Measurements from ENCODE around the gene PARK7. TPM values are rescaled to one million over a fixed set of nuclear protein-coding genes. Genes with fewer than 3 reads are reported as not detected.

The PARK7 gene
- total RNA-seq, 1 donor = 60.9 TPM

DNA sequence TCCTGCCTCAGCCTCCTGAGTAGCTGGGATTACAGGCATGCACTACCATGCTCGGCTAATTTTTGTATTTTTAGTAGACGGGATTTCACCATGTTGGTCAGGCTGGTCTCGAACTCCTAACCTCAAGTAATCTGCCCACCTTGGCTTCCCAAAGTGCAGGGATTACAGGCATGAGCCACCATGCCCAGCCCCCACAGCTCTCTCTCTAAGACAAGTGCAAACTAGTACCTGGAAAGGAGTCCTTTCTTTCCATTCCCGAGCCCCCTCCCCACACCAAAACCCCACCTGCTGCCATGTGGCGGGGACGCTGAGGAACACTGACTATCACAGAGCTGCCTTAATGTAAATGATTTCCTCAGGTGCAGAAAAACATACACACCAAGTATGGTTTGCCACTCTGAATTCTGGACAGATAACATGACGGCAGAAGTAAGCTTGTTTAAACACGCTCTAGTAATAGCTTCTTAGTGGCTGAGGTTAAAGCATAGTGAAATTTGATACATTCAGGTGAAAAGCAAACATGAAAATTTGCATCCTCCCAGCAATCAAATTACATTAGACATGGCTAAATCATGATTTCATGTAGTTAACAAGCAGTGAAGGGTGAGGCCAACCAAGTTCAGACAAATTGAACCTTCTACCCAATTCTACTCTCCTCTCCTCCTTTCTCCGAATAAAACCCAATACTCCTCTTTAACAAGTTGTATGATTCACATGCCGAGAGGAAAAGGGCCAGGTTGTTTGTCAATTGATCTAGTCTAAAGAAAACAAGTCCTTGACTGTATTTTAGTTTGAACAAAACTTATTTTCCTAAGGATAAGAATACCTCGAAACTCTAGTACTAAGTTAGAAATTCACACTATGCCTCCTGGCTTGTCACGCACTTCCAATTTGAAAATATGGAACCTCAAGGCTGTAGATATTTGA is 44.8 kb downstream of the PARK7 start:
- no peak for DNase-seq (ENCODE audit: low read depth in 2 of 3, low spot score in 2 of 3)

DNA sequence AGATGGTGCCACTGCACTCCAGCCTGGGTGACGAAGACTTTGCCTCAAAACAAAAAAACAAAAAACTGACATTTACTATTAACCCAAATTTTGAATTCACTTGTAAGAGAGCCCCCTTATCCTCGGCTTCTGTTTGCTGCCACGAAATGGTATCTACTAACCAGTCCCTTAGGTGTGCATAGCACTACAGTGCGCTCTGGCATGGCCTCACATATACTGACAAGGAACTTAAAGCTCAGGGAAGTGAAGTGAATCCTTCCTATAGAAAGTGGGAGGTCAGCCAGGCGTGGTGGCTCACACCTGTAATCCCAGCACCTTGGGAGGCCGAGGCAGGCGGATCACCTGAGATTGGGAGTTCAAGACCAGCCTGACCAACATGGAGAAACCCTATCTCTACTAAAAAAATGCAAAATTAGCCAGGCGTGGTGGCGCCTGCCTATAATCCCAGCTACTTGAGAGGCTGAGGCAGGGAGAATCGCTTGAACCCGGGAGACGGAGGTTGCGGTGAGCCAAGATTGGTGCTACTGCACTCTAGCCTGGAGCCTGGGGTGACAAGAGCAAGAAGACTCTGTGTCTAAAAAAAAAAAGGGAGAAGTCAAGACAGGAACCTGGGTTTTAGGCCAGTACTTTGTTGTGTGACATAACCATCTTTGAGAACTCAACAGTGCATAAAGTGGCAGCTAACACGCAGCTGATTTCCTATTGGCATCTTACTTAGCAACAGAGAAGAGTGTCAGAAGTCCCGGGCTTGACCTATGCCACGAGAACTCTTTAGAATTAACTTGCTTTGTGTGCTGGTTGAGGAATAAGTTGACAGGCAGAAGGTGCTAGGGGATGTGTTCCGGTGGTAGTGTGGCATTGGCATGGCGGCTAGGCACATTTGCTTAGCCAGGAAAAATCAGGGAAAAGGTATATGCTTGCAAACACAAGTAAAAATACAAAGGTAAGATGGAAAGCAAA is 47.8 kb downstream of the PARK7 start:
- DNase-seq (ENCODE audit: low read depth in 2 of 3, low spot score in 2 of 3) = no peak

DNA sequence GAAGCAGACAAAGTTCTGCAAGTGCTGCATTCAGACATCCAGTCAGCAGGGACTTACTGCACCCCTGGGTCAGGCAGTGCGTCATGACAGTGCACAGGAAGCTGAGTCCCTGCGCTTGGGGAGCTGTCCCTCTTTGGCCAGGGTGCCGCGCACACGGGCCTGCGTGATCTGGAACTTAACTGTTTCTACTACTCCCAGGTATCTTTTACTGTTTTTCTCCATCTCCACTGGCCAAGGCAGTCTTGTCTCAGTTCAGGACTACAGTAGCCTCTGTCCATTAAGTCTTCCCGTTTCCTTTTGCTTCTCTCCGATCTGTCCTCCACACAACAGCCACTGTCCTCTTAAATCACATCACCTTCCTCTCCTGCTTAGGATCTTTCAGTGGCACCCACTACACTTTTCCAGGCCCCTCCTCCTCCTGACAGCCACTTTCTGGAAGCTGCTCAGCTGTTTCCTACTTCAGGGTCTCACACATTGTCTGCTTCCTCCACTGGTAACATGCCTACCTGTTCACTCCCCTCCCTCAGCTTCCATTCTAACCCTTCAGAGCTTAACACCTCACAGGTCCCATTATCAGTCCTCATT is 48.7 kb downstream of the PARK7 start:
- no peak for DNase-seq (ENCODE audit: low read depth in 2 of 3, low spot score in 2 of 3)

GRCh38 chr1:8011016-8011415 is 49.5 kb downstream of the PARK7 start:
- no peak for DNase-seq (ENCODE audit: low read depth in 2 of 3, low spot score in 2 of 3)

DNA sequence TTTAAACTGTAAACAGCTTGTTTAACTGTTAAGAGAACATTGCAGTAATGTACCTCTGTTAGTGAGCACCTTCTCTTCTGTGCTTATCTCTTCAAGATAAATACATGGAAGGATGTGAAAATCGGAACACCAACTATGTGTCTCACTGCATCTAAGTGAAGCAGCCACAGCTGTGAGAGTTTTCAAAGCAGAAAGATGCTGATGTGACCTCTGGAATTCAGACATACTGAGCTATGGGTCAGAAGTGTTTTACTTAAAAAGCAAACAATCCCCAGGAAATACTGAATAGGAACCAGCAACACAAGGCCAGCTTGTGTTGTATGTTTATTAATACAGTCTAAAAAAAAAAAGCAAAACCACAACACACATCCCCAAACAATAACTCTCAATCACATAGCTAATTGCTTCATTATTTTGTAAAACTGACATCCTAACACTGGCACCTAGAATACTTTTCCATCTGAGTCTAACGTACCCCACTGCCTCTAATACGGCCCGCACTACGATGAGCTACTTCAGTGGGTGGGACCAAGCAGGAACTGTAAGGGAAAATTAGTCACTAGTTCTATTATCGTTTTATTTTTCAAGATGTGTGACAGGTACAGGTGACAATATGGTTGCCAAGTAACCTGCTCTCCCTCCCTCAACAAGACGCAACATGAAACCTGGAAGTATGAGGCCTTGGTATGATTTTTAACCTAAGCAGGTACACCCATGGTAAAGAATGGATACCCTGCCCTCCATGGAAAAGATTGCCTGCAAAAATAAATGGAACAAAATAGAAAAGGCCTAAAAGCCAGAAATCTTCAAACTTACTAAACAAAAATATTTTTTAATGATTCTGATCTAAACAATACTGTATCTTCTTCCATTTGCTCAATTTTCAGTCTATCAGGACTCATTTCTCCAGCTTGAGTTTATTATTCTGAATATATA is 50.7 kb downstream of the PARK7 start:
- DNase-seq (ENCODE audit: low read depth in 2 of 3, low spot score in 2 of 3) = no peak

DNA sequence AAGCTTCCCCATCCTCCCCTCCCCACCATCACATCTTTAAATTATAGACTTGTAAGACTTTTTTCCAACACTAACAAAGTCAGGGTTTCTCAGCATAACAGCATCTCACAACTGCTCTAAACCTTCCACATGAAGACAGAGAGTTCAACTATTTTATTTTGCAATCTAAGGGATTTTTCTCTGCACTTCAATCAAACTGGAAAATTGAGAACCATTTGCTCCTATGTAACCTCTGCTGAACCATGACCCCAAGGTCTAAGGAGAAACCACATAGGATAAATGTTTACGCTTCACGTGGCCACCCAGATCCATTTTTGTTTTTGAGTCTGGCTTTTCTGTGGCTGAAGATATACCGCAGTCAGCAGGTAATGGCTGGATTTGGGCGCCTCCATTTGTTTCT is 51.4 kb downstream of the PARK7 start:
- DNase-seq (ENCODE audit: low read depth in 2 of 3, low spot score in 2 of 3) = no peak

DNA sequence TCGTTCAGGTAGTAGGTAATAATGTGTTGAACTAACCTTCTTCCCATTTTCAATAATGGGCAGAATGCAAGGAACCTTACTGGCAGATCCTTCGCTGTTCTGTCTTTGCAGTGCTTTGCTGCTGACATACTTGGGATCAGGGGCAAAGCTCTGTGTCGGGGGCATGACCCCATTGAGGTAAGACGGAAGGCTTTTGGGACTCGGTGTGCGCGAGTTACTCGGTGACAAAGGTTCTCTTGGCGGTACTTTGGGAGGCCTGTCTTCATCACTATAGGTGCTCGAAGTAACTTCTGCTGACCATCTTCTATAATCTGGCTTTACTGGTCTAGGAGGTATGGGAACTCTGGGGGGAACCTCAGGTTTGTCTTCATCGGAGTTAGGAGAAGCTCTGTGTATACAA is 51.9 kb downstream of the PARK7 start:
- no peak for DNase-seq (ENCODE audit: low read depth in 2 of 3, low spot score in 2 of 3)

DNA sequence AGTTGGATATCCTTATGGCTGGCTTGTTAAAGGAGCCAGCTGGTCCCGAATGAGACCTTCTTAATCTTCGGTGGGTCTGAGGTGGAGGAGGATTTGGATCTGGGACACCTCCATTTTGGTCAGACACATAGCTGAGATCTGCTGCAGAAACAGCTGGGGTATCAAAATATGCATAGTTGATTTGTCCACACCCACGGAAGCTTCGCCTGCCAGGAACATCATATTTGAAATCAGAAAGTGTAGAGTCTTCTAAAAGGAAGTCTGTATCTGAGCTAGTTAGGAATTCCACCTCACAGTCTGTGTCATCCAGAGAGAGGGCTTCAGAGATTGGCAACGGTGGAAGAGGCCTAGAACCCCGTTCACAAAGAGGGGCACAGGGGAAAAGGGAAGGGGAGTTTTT is 52.3 kb downstream of the PARK7 start:
- DNase-seq (ENCODE audit: low read depth in 2 of 3, low spot score in 2 of 3) = no peak

DNA sequence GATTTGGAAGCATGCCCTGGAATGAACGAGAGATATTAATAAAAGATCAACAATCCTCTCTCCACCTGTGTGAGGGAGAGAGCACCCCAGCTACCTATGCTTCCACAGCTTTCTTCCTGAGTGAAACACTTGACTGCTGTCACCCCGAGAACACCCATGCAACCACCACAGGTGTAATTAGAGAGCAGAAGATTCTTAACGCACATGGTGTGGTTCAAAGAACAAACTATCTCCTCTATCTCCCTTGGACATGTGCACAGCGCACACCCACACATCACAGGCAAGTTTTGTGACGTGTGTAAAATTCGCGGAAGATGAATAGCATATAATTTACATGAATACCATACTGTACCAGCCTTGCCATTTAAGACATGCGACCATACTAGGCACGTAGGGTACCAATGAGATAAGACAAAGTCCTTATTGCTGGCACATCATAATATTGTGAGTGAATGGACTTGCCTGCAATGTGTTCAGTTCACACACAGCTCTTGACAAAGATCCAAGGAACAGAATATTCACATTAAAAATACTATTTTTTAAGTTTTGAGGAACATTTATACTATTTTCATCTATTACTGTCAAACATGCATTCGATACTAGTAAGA is 53.0 kb downstream of the PARK7 start:
- DNase-seq (ENCODE audit: low read depth in 2 of 3, low spot score in 2 of 3) = no peak

GRCh38 chr1:8015036-8015808 is 53.7 kb downstream of the PARK7 start:
- DNase-seq (ENCODE audit: low read depth in 2 of 3, low spot score in 2 of 3) = peak in 2 of 3 donors; percentile 59 to 78

DNA sequence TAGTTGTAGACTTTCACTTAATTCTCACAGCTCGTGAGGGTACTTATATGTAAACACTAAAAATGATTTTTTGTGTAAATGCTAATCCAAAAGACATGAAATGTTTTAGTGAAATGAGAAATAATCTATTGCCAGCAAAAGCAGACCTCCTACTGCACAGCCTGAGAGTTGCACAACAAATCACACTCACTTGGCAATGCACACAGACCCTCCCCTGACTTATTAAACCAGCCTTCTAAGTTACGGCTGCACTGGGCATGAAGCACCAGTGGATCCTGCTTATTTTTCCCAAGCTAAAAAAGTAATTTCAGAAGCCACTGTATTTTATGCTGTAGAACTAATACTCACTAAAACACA is 54.3 kb downstream of the PARK7 start:
- DNase-seq (ENCODE audit: low read depth in 2 of 3, low spot score in 2 of 3) = no peak

GRCh38 chr1:8016210-8016894 is 54.8 kb downstream of the PARK7 start:
- DNase-seq (ENCODE audit: low read depth in 2 of 3, low spot score in 2 of 3) = peak in 1 of 3 donors; percentile 23

DNA sequence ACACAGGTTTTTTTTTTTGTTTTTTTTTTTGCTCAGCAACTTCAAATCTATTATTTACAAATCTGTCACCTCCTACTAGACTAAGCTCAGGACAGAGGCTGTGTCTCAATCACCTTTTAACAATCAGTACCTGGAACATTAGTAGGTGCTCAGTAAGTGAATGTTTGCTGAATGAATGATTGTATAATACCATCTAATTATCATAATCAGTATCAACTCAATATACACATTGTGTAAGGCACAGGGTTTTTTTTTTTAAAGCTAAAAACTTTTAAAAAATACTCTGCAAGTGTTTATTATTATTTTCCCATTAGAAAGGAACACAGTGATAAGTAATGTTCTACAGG is 55.4 kb downstream of the PARK7 start:
- no peak for DNase-seq (ENCODE audit: low read depth in 2 of 3, low spot score in 2 of 3)

DNA sequence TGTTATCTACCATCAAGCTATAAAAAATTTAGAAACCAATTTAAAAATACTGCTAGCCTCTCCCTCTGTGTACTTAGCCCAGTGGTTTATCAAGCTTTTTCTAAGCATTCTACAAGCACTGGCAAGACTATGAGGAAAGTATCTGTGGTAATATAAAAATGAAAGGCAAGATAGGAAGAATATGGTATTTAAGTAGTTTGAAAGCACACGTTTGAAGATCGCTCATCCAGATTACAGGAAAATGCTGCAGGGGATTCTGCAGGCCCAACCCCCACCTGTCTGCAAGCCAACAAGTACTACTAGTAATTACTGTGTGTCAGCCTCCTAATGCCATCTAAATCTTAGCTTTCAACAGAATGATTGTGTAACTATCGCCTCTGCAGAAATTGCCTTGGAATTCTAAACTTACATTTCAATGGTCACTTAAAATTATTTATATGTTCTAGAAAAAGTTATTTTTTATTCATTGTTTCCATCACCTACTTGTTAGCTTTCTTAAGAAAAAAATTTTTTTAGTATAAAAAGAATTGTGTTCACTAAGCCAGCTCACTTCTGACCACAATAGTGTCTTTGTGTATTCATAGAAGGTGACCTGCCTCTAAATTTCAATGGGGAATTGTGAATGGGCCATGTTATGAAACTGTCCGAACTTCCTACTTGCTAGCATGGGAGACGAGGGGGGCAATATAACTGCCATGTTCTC is 56.1 kb downstream of the PARK7 start:
- no peak for DNase-seq (ENCODE audit: low read depth in 2 of 3, low spot score in 2 of 3)

GRCh38 chr1:8018492-8019228 is 57.1 kb downstream of the PARK7 start:
- no peak for DNase-seq (ENCODE audit: low read depth in 2 of 3, low spot score in 2 of 3)

DNA sequence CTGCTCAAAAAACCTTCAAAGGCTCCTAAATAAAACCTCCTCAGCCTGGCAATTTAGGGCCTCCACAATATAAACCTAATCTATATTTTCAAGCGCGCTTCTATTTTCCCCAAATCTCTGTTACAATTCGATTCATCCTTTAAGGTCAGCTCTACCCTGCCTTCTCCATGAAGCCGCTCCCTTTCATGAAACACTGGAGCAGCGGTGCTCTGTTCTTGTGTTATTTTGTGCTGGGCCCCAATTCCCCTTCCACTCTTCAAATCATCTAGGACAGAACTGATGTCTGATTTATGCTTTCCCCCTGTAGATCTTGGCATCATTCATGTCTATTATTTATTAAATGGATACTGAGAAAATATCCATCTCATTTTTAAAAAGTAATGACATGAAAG is 57.7 kb downstream of the PARK7 start:
- DNase-seq (ENCODE audit: low read depth in 2 of 3, low spot score in 2 of 3) = no peak

- peak in 1 of 3 donors; percentile 16 for DNase-seq (ENCODE audit: low read depth in 2 of 3, low spot score in 2 of 3)
These were observed 58.5 kb downstream of the PARK7 start for GRCh38 chr1:8020032-8020431.
